ENCODE measurements around the gene ADAM19.

GRCh38 chr5:157445745-157446411 lies 129.7 kb downstream of the ADAM19 start:
- TF ChIP-seq, protein P1, sequence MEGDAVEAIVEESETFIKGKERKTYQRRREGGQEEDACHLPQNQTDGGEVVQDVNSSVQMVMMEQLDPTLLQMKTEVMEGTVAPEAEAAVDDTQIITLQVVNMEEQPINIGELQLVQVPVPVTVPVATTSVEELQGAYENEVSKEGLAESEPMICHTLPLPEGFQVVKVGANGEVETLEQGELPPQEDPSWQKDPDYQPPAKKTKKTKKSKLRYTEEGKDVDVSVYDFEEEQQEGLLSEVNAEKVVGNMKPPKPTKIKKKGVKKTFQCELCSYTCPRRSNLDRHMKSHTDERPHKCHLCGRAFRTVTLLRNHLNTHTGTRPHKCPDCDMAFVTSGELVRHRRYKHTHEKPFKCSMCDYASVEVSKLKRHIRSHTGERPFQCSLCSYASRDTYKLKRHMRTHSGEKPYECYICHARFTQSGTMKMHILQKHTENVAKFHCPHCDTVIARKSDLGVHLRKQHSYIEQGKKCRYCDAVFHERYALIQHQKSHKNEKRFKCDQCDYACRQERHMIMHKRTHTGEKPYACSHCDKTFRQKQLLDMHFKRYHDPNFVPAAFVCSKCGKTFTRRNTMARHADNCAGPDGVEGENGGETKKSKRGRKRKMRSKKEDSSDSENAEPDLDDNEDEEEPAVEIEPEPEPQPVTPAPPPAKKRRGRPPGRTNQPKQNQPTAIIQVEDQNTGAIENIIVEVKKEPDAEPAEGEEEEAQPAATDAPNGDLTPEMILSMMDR (IDR thresholded peaks at IDR 0.05), result no peak
- no peak for TF ChIP-seq POLR2A (IDR thresholded peaks at IDR 0.05)
